GM12891 (cell line): Measurements from ENCODE around the gene PTCD1.

Experiments
- POLR2A ChIP-seq: IDR thresholded peaks from 2 replicates; pipeline ENCODE4 v1.6.1; 2011; ENCODE audit warnings: low read depth, low read length, control low read depth
- POLR2AphosphoS5 ChIP-seq: IDR thresholded peaks from 2 replicates; pipeline ENCODE4 v1.6.1; 2011; ENCODE audit warnings: low read depth, low read length, control low read depth

DNA sequence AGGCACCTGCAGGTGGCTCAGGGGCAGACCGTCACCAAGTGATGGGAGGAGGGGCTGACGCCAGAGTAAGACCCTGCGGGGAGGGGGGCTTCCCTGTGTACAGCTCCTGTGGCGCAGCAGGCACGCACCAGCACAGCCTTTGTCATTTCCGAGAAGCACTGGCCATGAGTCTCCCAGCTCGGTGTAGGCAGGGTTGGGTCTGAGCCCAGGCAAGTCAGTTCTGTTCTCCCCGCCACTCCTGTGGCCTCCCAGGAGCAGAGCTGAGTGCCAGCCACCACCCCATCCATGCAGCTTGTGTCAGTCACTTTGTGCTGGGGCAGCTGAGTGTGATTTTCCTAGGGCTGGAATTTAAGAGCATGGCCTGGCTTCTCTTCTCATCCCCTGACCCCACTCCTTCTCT lies 13.3 kb upstream of the PTCD1 start:
- TF ChIP-seq POLR2A = no peak
- TF ChIP-seq POLR2AphosphoS5 = no peak
